Measurements from ENCODE around the gene SLC38A3. TPM values are rescaled to one million over a fixed set of nuclear protein-coding genes. Genes with fewer than 3 reads are reported as not detected.

Gene SLC38A3
- total and polyA plus RNA-seq, 2 experiments from 2014 or later, result 24.7 to 56.6 TPM

- H3K4me1 ChIP-seq (ENCODE audit: insufficient read depth), result peaks cover 14% of the 10 kb centered on the region
These were observed 3.3 kb upstream of the SLC38A3 start for GRCh38 chr3:50201573-50202315.

GRCh38 chr3:50202353-50203112 is 2.5 kb upstream of the SLC38A3 start:
- DNase-seq (ENCODE audit: low spot score), result no peak
- TF ChIP-seq EZH2 (IDR thresholded peaks at IDR 0.05; ENCODE audit: borderline replicate concordance) (no peak), CTCF (IDR thresholded peaks at IDR 0.05; ENCODE audit: poor library complexity) (no peak), EZH2phosphoT487 (IDR thresholded peaks at IDR 0.05; ENCODE audit: low read depth, severe bottlenecking, unreplicated experiment) (no peak)
- no peaks in the 10 kb centered on the region for H3K79me2 ChIP-seq
- H2AFZ ChIP-seq, result no peak overlapping the region
- no peak overlapping the region for H3K4me3 ChIP-seq
- H3K4me2 ChIP-seq, result no peak overlapping the region
- H3K27me3 ChIP-seq, result peaks cover 30% of the 10 kb centered on the region
- H3K27ac ChIP-seq, result no peak overlapping the region
- H3K36me3 ChIP-seq (replicated peaks; ENCODE audit: insufficient read depth, low read depth), result no peaks in the 10 kb centered on the region
- H3K9me3 ChIP-seq (ENCODE audit: low read depth), result no peaks in the 10 kb centered on the region
- peaks cover 14% of the 10 kb centered on the region for H3K4me1 ChIP-seq (ENCODE audit: insufficient read depth)
- no peaks in the 10 kb centered on the region for H3K9me2 ChIP-seq (replicated peaks; ENCODE audit: insufficient read depth)
- H4K20me1 ChIP-seq (ENCODE audit: insufficient read depth, poor library complexity, severe bottlenecking), result no peaks in the 10 kb centered on the region
- 86% methylated on average over 16 of the region's 16 CpGs for WGBS (ENCODE audit: low lambda C conversion rate, missing lambda C conversion rate)

More at GRCh38 chr3:50201573-50202315, 3.3 kb upstream of the SLC38A3 start:
- peak; percentile 40 for DNase-seq (ENCODE audit: low spot score)
- H3K27me3 ChIP-seq, result peaks cover 25% of the 10 kb centered on the region
- no peak overlapping the region for H3K4me2 ChIP-seq
- no peaks in the 10 kb centered on the region for H4K20me1 ChIP-seq (ENCODE audit: insufficient read depth, poor library complexity, severe bottlenecking)
- H3K9me2 ChIP-seq (replicated peaks; ENCODE audit: insufficient read depth), result no peaks in the 10 kb centered on the region
- H3K79me2 ChIP-seq, result no peaks in the 10 kb centered on the region
- H3K9me3 ChIP-seq (ENCODE audit: low read depth), result no peaks in the 10 kb centered on the region
- TF ChIP-seq EZH2phosphoT487 (IDR thresholded peaks at IDR 0.05; ENCODE audit: low read depth, severe bottlenecking, unreplicated experiment), result no peak
- no peak for TF ChIP-seq EZH2 (IDR thresholded peaks at IDR 0.05; ENCODE audit: borderline replicate concordance)
- TF ChIP-seq CTCF (IDR thresholded peaks at IDR 0.05; ENCODE audit: poor library complexity), result no peak
- WGBS (ENCODE audit: low lambda C conversion rate, missing lambda C conversion rate), result 68% methylated on average over 10 of the region's 10 CpGs
- no peaks in the 10 kb centered on the region for H3K36me3 ChIP-seq (replicated peaks; ENCODE audit: insufficient read depth, low read depth)
- H3K4me3 ChIP-seq, result no peak overlapping the region
- H3K27ac ChIP-seq, result no peak overlapping the region
- no peak overlapping the region for H2AFZ ChIP-seq

- no peak overlapping the region for H2AFZ ChIP-seq
- H3K4me3 ChIP-seq, result no peak overlapping the region
- H4K20me1 ChIP-seq (ENCODE audit: insufficient read depth, poor library complexity, severe bottlenecking), result no peaks in the 10 kb centered on the region
- no peaks in the 10 kb centered on the region for H3K9me2 ChIP-seq (replicated peaks; ENCODE audit: insufficient read depth)
- no peaks in the 10 kb centered on the region for H3K36me3 ChIP-seq (replicated peaks; ENCODE audit: insufficient read depth, low read depth)
- H3K27me3 ChIP-seq, result peaks cover 30% of the 10 kb centered on the region
- H3K9me3 ChIP-seq (ENCODE audit: low read depth), result no peaks in the 10 kb centered on the region
- 73% methylated on average over 9 of the region's 9 CpGs for WGBS (ENCODE audit: low lambda C conversion rate, missing lambda C conversion rate)
- TF ChIP-seq EZH2phosphoT487 (IDR thresholded peaks at IDR 0.05; ENCODE audit: low read depth, severe bottlenecking, unreplicated experiment) (no peak), EZH2 (IDR thresholded peaks at IDR 0.05; ENCODE audit: borderline replicate concordance) (no peak), CTCF (IDR thresholded peaks at IDR 0.05; ENCODE audit: poor library complexity) (no peak)
- peaks cover 14% of the 10 kb centered on the region for H3K4me1 ChIP-seq (ENCODE audit: insufficient read depth)
- no peak overlapping the region for H3K4me2 ChIP-seq
- no peak for DNase-seq (ENCODE audit: low spot score)
- no peak overlapping the region for H3K27ac ChIP-seq
- H3K79me2 ChIP-seq, result no peaks in the 10 kb centered on the region
These were observed 1.8 kb upstream of the SLC38A3 start for GRCh38 chr3:50203113-50203808.

Data from hepatocyte (in vitro differentiated cells).